PFSK-1 (cell line): ENCODE results near the gene CHRNA10.

Experiments
- REST ChIP-seq, 2 experiments: IDR thresholded peaks; 2 replicates each; pipeline versions ENCODE4 v1.6.1 to v1.8.0; 2011 to 2012; ENCODE audit warnings: low read depth in 2 of 2, low read length in 2 of 2, control low read depth in 1 of 2, inconsistent platforms in 1 of 2, mild to moderate bottlenecking in 1 of 2, moderate library complexity in 1 of 2; ENCODE audit not compliant: insufficient read depth in 1 of 2
- TAF1 ChIP-seq: IDR thresholded peaks from 2 replicates; pipeline ENCODE4 v1.6.1; 2012; ENCODE audit warnings: low read length, control low read depth, borderline replicate concordance; ENCODE audit not compliant: insufficient read depth

- TF ChIP-seq REST (IDR thresholded peaks at IDR 0.05; ENCODE audit: insufficient read depth in 1 of 2, low read depth in 2 of 2, low read length in 2 of 2) (no peak), TAF1 (no peak)
Observed at GRCh38 chr11:3675971-3676370, 4.8 kb upstream of the CHRNA10 start.
